ENCODE results near the gene DCTPP1. TPM values are rescaled to one million over a fixed set of nuclear protein-coding genes. Genes with fewer than 3 reads are reported as not detected.
A peak's percentile ranks its signal among the peaks of the same experiment; 100 is the strongest.

Gene DCTPP1
- total and polyA plus RNA-seq, 2 of the 13 experiments (the other 11 are each of a cell fraction or from before 2014, with no cell fraction given) = 54.8 to 74.4 TPM

GRCh38 chr16:30437511-30438046 is 7.7 kb upstream of the DCTPP1 start (continued):
- TF ChIP-seq PREB (CRISPR knock-in tag; IDR thresholded peaks at IDR 0.05) = no peak
- TF ChIP-seq E2F2 (CRISPR knock-in tag; IDR thresholded peaks at IDR 0.05; ENCODE audit: borderline replicate concordance) = no peak
- TF ChIP-seq, protein P1, sequence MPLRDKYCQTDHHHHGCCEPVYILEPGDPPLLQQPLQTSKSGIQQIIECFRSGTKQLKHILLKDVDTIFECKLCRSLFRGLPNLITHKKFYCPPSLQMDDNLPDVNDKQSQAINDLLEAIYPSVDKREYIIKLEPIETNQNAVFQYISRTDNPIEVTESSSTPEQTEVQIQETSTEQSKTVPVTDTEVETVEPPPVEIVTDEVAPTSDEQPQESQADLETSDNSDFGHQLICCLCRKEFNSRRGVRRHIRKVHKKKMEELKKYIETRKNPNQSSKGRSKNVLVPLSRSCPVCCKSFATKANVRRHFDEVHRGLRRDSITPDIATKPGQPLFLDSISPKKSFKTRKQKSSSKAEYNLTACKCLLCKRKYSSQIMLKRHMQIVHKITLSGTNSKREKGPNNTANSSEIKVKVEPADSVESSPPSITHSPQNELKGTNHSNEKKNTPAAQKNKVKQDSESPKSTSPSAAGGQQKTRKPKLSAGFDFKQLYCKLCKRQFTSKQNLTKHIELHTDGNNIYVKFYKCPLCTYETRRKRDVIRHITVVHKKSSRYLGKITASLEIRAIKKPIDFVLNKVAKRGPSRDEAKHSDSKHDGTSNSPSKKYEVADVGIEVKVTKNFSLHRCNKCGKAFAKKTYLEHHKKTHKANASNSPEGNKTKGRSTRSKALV (CRISPR knock-in tag; IDR thresholded peaks at IDR 0.05) = no peak
- no peak for TF ChIP-seq MZF1 (CRISPR knock-in tag; IDR thresholded peaks at IDR 0.05; ENCODE audit: borderline replicate concordance)
- TF ChIP-seq UBTF (CRISPR knock-in tag; IDR thresholded peaks at IDR 0.05) = no peak; the same call in 1 of the 2 replicates
- no peak for TF ChIP-seq FOXO4 (CRISPR knock-in tag; conservative IDR thresholded peaks at IDR 0.05)
- TF ChIP-seq STAG1 (CRISPR knock-in tag; IDR thresholded peaks at IDR 0.05) = no peak
- TF ChIP-seq ZNF256 (CRISPR knock-in tag; conservative IDR thresholded peaks at IDR 0.05) = no peak
- no peak for TF ChIP-seq ZNF562 (CRISPR knock-in tag; IDR thresholded peaks at IDR 0.05; ENCODE audit: borderline replicate concordance)
- no peak for TF ChIP-seq ZNF746 (CRISPR knock-in tag; IDR thresholded peaks at IDR 0.05)
- peak; percentile 83 for TF ChIP-seq ZNF670 (CRISPR knock-in tag; IDR thresholded peaks at IDR 0.05; ENCODE audit: borderline replicate concordance)
- no peak for TF ChIP-seq POLR2AphosphoS5 (IDR thresholded peaks at IDR 0.05; ENCODE audit: low read depth, low read length)
- peak; percentile 84; the same call in 1 of the 2 replicates for TF ChIP-seq TBX3 (IDR thresholded peaks at IDR 0.05; ENCODE audit: borderline replicate concordance)
- no peak for TF ChIP-seq ZNF724P (CRISPR knock-in tag; IDR thresholded peaks at IDR 0.05; ENCODE audit: borderline replicate concordance)
- TF ChIP-seq MLLT10 (CRISPR knock-in tag; IDR thresholded peaks at IDR 0.05) = no peak
- no peak for TF ChIP-seq ZNF3 (CRISPR knock-in tag; IDR thresholded peaks at IDR 0.05)
- TF ChIP-seq TAF1 (CRISPR knock-in tag; IDR thresholded peaks at IDR 0.05) = no peak
- TF ChIP-seq MTA1 (CRISPR knock-in tag; IDR thresholded peaks at IDR 0.05; ENCODE audit: borderline replicate concordance) = no peak
- no peak for TF ChIP-seq FOXK1 (CRISPR knock-in tag; IDR thresholded peaks at IDR 0.05; ENCODE audit: borderline replicate concordance, low read depth)
- TF ChIP-seq NFKBIZ (CRISPR knock-in tag; IDR thresholded peaks at IDR 0.05) = no peak

Measured in HepG2 (cell line).